ENCODE results near the gene SLC48A1.

GRCh38 chr12:47754881-47755280 is 18.2 kb upstream of the SLC48A1 start:
- TF ChIP-seq CTCF (conservative IDR thresholded peaks at IDR 0.05 in 1 of 2, IDR thresholded peaks at IDR 0.05 in 1 of 2; ENCODE audit: low read depth in 1 of 2, low read length in 2 of 2) (no peak), EZH2 (IDR thresholded peaks at IDR 0.05; ENCODE audit: low read length, missing control alignments) (no peak)
